ENCODE measurements around the gene TACR1.

TACR1 gene

DNA sequence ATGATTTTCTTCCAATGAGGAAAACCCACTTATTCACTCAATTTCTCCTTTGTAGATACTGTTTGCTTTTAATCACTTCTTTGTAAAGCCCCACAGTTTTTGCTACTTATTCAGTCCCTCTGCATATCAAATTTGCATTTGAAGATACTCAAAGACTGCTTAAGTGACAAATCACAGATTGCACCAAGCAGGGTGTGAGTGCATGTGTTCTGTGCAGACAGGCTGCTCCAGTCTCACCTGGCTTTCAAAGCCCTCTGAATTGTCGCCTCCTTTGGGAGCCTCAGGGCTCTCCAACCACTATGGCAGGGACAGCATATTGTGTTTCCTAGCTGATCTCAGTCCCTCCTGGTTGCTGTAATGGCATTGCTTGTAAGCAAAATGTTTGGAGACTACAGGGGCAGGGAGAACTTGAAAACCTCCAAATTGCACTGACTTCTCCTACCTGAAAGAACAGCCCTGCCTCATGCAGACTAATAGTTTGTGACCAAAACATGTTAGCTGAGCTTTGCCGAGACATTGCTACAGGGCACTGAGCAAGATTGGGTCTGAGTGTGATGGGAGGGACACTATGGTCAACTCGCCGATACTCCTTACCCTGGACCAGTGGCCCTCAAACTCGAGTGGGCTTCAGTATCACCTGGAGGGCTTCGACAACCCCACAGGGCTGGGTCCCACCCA, 144.0 kb downstream of the TACR1 start:
- in situ Hi-C loops (cut with MboI; ENCODE audit: low sequenced_read_pairs), result no loop called here

DNA sequence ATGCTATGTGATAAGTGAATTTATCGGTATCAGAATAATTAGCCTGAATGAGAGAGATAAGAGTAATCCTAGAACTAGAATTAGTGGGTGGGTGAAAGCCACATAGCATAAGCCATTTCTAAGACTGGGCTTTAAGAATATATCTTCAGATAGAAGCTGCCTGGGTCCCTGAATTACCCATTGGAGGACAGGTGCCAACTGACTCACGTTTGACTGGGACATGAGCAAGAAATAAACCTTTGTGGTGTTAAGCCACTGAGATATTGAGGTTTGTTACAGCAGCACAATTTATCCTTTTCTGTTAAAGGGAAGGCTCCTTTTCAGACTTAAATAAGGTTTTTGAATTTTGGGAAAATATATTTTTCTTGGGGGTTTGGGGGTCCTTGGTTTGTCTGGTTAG, 145.0 kb downstream of the TACR1 start:
- in situ Hi-C loops (cut with MboI; ENCODE audit: low sequenced_read_pairs), result no loop called here

- in situ Hi-C loops (cut with MboI; ENCODE audit: low sequenced_read_pairs), result no loop called here
These were observed 145.7 kb downstream of the TACR1 start for GRCh38 chr2:75053484-75054112.

- in situ Hi-C loops (cut with MboI; ENCODE audit: low sequenced_read_pairs), result no loop called here
These were observed 151.2 kb downstream of the TACR1 start for GRCh38 chr2:75047992-75048625.

- in situ Hi-C loops (cut with MboI; ENCODE audit: low sequenced_read_pairs), result no loop called here
These were observed 151.9 kb downstream of the TACR1 start for GRCh38 chr2:75047189-75047991.

DNA sequence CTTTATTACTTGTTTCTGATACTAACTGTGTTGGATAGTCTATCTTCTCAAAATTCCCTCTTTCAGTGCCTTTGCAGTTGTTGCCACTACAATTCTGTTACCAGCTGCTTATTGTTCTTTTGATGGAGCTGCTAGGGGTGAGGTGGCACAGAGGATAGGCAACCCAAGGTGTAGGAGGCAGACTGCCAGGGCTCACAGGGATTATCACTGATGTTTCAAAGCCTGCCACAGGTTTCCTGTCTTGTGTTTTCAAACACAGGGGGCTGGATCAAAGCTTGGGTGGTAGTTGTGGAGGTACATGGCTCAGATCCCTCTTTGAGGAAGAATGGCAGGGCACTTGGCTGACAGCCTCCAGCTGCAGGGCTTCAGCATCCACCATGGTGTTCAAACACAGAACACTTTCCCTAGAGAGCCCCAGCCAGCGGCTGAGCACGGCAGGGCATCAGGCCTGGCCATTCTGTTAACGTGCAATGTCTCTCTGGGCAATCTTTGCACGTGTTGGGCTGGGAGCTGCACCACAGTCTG, 153.7 kb downstream of the TACR1 start:
- in situ Hi-C loops (cut with MboI; ENCODE audit: low sequenced_read_pairs), result no loop called here

- in situ Hi-C loops (cut with MboI; ENCODE audit: low sequenced_read_pairs), result no loop called here
These were observed 155.0 kb downstream of the TACR1 start for GRCh38 chr2:75044291-75044690.

DNA sequence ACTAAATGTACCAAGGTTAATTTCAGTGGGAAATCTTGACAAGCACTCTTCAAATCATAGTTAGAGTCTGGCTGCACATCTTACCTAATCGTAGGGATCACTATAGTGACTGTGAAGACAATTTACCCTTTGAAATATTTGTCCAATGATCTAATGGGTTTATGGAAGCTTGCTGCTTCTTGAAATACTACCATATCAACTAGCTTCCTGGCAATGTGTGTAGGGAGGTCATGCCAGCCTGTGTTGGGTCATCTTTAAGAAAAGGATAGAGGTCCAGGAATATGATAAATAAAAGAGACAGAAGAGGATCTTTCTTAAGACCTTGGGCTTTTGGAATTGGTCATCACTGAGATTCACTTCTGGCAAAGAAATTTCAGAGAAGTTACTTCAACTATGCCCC, 156.5 kb downstream of the TACR1 start:
- in situ Hi-C loops (cut with MboI; ENCODE audit: low sequenced_read_pairs), result no loop called here

DNA sequence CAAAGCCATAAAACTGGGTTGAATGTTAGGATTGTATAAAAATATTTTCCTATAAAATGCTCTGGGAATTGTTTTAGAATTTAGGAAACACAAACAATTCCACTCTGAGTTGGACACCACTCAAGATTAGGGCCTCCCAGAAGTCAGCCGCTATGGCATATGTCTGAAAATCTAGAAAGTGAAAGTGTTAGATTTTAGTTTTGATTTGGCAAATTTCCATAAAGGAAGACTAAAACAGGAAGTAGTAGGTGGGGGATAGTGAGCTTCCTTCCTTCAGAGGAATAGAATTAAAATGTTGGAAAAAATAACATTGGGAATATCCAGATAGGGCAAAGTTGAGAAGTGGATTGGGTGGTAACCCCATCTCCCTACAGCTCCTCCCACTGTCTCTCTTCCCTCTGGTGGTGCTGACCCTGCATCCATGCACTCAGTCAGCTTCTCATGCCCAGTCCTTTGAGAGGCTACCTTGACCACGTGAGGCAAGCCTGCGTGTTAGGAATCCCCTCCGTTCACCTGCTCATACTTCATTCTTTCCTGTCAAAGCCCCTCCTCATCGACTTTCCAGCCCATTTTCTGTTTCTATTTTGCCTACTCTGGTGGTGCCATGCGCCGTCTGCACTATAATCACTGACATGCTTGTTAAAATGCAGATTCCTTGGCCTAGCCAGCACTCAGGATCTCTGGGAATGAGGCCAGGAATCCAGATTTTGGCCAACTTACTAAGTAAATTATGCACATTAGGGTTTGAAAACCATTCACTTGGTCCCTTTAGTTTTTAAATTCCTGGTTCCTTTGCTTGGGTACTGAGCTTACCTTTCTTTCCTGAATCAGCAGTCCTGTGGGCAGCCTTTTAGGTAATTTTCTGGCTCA, 157.4 kb downstream of the TACR1 start:
- in situ Hi-C loops (cut with MboI; ENCODE audit: low sequenced_read_pairs), result no loop called here

GRCh38 chr2:75041226-75041625, 158.1 kb downstream of the TACR1 start:
- in situ Hi-C loops (cut with MboI; ENCODE audit: low sequenced_read_pairs), result no loop called here

DNA sequence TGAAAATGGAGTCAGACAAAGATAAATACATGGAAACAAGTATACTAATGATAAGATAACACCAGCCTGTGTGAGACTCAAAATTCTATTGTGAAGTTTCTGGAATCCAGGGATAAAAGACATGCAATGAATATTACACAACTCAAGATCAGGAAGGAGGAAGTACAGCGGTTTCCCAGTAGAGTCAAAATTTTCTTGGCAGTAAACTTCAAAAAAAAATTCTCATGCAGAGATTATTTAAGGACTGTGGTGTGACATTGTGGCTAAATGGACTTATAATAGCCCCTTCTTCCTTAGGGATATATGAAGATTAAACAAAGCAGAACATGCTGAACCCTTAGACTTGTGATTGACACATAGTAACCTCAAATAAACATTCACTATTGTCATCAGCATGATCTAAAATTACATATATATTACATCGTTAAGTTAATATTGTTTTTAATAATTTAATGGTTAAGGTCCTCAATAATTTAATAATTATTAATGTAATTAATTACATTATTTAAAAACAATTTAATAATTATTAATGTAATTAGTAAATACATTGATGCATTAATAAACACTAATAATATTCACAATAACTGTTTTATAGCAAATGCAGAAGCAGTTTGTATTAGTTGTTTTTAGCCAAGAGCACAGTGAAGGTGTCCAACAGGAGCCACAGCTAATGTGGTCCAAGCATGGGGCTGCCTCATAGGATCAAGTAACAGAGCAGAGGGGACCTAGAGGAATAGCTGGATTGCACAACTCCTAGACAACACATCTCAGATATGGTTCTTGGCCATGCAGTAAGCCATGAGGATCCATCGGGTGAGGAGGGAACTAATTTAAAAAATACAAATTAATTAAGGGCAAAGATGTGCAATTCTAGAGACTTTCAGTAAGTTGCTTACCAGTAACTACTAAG, 163.6 kb downstream of the TACR1 start:
- in situ Hi-C loops (cut with MboI; ENCODE audit: low sequenced_read_pairs), result no loop called here

DNA sequence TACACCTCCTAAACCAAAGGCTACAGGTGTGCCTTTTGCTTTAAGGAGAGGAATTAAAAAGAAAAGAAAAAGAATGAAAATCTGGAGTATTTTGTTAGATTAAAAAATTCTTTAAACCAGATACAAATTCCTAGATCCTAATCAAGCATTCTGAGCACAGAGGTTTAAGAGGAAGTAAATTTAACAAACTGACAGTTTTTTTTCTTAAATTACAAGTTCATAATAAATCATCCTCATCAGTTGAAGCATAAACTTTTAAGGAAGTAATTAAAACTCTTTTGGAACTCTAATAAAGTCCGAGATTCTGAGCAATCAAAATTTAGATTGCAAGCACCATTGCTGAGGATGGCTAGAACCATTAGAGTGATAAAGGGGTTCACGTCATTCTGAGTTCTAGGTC, 165.8 kb downstream of the TACR1 start:
- in situ Hi-C loops (cut with MboI; ENCODE audit: low sequenced_read_pairs), result no loop called here

- in situ Hi-C loops (cut with MboI; ENCODE audit: low sequenced_read_pairs), result no loop called here
These were observed 167.2 kb downstream of the TACR1 start for GRCh38 chr2:75031906-75032803.

GRCh38 chr2:75031171-75031570, 168.1 kb downstream of the TACR1 start:
- in situ Hi-C loops (cut with MboI; ENCODE audit: low sequenced_read_pairs), result no loop called here

DNA sequence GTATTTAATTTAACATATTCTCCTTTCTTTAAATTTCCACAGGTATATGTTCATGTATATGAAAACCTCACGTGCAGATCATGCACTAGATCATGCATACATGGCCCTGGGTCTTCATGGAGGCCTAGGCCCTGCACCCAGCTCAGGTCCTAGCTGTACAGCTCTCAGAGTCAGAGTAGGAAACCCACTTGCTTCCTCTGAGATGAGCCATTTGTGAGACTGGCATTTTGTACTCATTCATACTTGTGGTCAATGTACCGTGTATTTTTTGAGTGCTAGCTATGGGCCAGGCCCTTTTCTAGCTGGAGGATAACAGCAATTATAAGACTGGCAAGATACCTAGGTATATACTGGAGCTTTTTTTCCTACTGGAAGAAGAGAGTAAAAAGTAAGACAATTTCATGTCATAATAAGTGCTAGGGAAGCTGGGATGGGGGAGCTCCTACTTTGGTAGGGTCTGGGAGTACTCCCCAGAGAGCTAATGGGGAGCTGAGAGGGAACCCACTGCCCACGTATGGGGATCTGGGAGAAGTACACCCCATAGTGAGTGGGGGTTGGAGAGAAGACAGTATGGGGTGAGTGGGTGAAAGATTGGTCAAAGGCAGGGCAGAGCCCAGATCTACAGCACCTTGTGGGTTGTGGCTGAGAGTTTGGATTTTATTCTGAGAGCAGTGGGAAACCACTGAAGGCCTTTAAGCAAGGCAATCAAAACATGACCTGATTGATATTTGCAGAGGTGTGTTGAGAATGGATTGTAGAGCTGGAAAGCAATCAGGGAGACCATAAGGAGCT, 168.9 kb downstream of the TACR1 start:
- in situ Hi-C loops (cut with MboI; ENCODE audit: low sequenced_read_pairs), result no loop called here

DNA sequence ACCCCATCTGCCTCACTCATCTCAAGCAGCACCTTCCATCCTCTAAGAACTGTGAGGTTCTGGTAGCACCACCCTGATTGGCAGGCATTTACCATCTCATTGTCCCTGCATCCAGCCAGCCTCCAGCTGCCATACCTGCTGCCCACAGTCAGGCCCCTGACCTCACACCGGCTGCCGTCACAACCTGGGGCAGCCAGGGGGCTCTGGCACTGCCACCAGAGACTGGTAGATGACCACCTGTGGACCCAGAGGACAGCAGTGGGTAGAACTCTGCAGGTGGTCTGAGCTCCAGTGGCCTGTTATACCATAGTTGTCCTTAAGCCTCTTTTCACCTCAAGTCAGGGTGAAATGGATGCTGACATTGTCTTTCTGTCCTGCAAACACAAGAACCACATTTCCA, 171.4 kb downstream of the TACR1 start:
- in situ Hi-C loops (cut with MboI; ENCODE audit: low sequenced_read_pairs), result no loop called here

DNA sequence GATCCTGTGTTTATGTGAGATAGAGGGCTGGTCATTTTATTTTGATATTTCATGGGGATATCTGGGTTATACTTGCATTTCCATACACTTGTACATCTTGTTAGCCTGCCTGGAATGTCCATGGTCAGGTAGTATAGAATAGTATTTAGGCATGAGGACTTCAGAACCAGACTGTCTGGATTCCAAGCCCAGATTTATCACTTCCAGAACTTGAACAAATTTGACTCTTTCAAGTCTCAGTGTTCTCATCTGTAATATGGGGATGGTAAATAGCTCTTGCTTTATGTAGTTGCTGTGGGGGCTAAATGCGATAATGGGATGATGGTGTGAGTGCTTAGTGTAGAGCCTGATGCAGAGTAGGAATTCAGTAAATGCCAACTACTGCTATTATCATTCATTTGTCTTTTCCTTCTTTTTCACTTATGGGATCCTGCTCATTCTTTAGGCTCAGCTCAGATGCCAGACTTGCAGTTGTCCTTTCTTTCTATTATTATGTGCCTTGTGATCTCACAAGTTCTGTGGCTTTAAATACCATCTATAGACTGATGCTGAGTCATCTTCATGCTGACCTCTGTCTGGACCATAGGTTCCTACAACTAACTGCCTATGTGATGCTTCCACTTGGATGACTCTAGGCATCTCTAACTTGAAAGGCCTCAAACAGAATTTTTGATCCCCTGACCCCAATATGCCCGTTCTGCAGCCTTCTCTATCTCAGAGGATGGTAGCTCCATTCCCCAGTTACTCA, 173.5 kb downstream of the TACR1 start:
- in situ Hi-C loops (cut with MboI; ENCODE audit: low sequenced_read_pairs), result no loop called here
